Stimulated activated CD8-positive, alpha-beta memory T cell treated with anti-CD3 and anti-CD28 coated beads, Interleukin-15, amount 100 ng/mL, for 4 hours (primary cell): ENCODE data around the gene IFT25.
"Not testable (repeated sequence)": the region's sequence is repeated elsewhere in the genome, so short reads cannot be mapped to it uniquely, and the experiment has no call there.

Source experiments
- DNase-seq, 2 donors: peaks; one replicate each; pipeline ENCODE4 v3.0.0-alpha.2; 2020; ENCODE audit warnings: low read depth in 2 of 2

Gene IFT25

DNA sequence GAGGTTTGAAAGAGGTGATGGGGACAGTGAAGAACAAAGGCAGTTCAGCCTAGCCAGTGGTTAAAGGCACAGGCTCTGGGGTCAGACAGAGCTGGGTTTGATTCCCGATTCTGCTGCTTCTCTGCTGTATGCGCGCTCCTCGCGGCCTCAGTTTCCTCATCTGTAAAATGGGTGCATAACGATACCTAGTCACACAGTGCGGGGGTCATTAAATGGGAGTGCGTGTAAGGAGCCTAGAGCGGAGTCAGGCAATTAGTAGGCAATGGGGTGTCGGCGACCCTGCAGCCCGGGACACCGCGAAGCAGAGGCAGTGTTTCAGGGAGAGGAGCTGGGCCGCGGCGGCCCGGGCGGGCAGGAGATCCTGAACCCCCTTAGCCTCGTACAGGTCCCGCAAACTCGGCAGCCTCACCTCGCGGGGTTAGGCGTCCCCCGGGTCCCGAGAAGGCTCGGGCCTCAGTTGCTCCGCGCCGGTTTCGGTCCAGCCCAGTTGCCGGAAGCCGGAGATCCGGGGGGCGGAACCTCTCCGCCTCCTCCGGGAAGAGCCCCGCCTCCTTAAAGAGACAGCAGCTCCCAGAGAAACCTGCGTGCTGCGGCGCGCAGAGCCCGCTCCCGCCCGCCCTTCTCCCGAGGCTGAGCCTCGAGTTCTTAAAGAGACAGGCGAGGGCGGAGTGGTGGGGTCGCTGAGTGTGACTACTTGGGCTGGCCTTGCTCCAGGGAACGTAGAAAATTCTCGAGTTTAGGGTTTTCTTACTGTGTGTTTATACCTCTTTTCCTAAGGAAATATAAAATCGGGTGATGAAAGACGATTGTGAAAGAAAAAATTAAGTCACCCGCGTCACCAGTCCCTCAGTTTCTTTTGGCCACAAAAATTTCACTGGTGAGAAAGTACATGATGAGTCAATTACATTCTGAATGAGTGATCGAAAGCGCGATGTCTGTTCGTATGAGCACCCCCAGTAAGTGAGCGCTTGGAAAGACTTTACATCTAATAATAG lies 55.9 kb downstream of the IFT25 start, which contains the start of gene YIPF1:
TSS of gene YIPF1 (minus strand) at position 494 of the 995 bp plus-strand sequence. CDS start 860 bp downstream, outside the sequence.
- DNase-seq, result peak; percentile 71 to 74

DNA sequence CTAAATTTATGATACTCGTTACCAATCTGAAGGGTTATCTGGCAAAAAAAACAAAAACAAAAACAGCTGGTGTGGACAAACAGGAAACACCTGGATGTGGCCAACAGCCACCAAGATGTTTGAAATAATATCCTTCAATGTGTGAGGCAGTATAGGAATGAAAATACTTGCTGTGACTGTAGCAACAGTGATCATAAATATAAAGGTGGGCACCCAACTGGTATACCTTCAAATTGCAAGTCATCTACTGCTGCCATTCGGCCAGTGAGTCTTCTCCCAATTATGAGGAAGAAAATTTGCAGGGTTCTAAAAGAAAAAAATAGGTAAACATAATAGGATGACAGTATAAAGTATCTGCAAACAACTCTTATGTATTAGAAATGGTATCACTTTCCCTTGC lies 56.8 kb downstream of the IFT25 start:
- no peak for DNase-seq

GRCh38 chr1:53883600-53883999 lies 61.9 kb downstream of the IFT25 start:
- DNase-seq, result not testable (repeated sequence)

DNA sequence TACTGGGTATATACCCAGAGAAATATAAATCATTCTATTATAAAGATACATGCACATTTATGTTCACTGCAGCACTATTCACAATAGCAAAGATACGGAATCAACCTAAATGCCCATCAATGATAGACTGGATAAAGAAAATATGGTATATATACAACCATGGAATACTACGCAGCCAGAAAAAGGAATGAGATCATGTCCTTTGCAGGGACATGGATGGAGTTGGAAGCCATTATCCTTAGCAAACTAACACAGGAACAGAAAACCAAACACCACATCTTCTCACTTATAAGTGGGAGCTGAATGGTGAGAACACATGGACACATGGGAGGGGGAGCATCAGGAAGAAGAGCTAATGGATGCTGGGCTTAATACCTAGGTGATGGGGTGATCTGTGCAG lies 63.6 kb downstream of the IFT25 start:
- not testable (repeated sequence) for DNase-seq

GRCh38 chr1:53878492-53879105 lies 66.9 kb downstream of the IFT25 start:
- no peak for DNase-seq

GRCh38 chr1:53875150-53875549 lies 70.3 kb downstream of the IFT25 start:
- DNase-seq, result not testable (repeated sequence)

DNA sequence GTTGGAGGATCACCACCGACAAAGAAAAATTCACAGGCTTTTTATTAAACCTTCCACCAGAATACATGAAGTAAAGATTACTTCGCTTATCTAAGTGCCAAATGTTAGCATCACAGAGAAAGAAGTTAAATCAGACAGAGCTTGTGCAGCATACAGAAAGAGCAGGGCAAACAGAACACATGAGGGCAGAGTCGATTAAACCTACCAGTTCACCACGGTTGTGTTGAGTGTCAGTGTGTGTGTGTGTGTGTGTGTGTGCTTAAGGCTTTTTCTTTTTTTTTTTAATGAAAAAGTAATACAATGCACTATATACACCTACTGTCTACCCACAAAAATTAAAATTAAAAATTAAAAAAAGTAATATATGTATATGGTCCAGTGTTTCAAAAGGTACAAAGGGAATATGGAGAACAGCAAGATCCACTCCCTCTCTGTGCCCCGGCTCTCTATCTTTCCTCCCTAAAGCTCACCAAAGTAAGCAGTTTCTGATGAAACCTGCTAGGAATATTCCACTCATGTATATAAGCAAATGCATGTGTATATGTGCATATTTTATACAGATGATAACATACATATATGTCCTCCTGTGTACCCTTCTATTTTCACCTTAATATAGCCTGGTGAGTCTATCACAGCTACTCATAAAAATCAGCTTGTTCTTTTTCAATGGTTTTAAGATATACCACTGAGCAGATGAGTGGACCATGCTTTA lies 73.6 kb downstream of the IFT25 start:
- DNase-seq, result no peak
